ENCODE measurements around the gene AMELY.
"Not testable (repeated sequence)": the region's sequence is repeated elsewhere in the genome, so short reads cannot be mapped to it uniquely, and the experiment has no call there.

AMELY gene

DNA sequence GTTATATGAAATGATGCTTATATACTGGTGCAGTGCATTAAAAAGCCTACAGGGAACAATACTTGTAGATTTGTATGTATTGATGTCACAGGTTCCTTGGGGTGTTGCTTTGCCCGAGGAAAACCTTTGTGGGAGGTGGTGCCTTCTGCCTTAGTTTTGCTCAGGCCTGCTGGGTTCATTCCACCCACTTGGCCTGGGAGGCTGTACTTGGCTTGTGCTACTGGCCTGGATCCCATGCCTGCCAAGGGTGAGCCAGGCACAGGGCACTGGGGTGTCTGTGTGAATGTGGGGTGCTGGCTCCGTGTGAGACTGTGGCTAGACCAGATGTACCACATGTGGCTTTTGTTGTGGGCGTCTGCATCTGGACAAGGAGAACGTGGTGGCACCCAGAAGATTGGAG, 16.7 kb upstream of the AMELY start:
- Histone ChIP-seq H3K27ac (no peak overlapping the region), H3K4me3 (no peak overlapping the region)
- DNase-seq (ENCODE audit: low spot score), result no peak
- no peak for TF ChIP-seq CTCF (IDR thresholded peaks at IDR 0.05)

DNA sequence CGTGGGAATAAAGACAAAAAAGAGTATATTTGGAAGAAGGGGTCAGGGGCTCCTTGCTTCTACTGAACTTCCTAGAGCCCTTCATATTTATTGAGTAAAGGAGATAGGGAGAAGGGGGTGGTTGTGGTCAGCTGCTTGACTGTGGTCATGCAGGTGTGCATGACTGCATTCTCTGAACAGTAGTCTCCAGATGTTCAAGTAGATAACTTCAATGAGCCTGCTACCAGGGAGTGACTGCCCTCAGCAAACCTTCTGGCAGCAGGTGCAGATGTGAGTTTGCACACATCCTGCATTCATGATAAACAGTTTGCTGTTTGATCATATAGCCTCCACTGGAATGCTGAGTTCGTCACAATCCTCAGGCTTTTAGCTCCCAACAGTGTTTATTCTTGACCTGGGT, 9.5 kb upstream of the AMELY start:
- no peak overlapping the region for H3K27ac ChIP-seq
- no peak for DNase-seq (ENCODE audit: low spot score)
- TF ChIP-seq CTCF (IDR thresholded peaks at IDR 0.05), result no peak

GRCh38 chrY:6913362-6913761, 1.8 kb upstream of the AMELY start:
- TF ChIP-seq CTCF (IDR thresholded peaks at IDR 0.05), result no peak
- Histone ChIP-seq H3K27ac (no peak overlapping the region), H3K4me3 (no peak overlapping the region)
- DNase-seq (ENCODE audit: low spot score), result no peak

More for the DNA sequence above, 9.5 kb upstream of the AMELY start:
- no peak overlapping the region for H3K4me3 ChIP-seq

- TF ChIP-seq CTCF (IDR thresholded peaks at IDR 0.05), result no peak
- Histone ChIP-seq H3K4me3 (no peak within 1 kb of the TSS), H3K27ac (no peak within 1 kb of the TSS)
- no peak for DNase-seq (ENCODE audit: low spot score)
Observed at GRCh38 chrY:6910372-6911252, 940 bp downstream of the AMELY start, which contains the start of gene TBL1Y. Gene TBL1Y, plus strand, starts transcription at chrY:6910697. Its CDS starts 114,388 bp downstream, at chrY:7025085.

DNA sequence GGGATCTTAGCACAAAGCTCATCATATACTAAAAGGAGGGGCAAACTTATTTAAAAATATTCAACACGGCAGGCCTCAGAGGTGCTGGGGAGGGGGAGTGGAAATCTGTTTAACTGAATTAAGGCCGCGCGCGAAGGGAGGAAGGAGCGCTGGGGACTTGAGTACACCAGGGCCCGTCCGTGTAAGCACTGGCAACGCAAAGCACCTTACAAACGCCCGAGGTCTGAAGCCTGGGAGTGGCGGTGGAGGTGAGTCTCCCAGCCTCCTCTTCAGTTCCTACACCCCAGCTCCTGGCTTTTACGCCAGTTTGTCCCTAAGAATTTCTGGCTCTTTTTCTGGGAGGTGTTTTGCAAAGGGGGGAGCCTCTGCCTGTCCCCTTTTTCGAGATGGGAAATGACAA, 1.7 kb downstream of the AMELY start:
- Histone ChIP-seq H3K27ac (no peak overlapping the region), H3K4me3 (no peak overlapping the region)
- DNase-seq (ENCODE audit: low spot score), result no peak
- no peak for TF ChIP-seq CTCF (IDR thresholded peaks at IDR 0.05)

DNA sequence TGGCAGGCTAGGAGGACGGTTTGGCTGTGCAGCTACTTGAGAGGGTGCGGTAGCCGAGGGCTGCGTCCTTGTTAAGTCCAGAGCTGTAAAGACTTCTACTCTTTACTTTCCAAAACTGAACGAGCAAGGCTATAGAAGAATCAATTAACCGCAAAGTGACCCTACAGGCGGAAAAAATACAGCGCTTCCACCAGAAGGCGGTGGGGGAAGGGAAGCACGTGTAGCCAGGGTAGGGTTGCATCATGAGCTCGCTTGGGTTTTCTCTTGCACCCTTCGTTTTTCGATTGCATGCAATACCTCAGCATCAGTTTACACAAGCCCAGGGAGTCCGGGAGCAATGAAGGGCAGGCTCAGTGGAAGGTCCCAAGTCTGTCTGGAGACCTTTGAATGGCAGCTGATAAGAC, 2.4 kb downstream of the AMELY start:
- Histone ChIP-seq H3K4me3 (no peak overlapping the region), H3K27ac (no peak overlapping the region)
- no peak for DNase-seq (ENCODE audit: low spot score)
- no peak for TF ChIP-seq CTCF (IDR thresholded peaks at IDR 0.05)

DNA sequence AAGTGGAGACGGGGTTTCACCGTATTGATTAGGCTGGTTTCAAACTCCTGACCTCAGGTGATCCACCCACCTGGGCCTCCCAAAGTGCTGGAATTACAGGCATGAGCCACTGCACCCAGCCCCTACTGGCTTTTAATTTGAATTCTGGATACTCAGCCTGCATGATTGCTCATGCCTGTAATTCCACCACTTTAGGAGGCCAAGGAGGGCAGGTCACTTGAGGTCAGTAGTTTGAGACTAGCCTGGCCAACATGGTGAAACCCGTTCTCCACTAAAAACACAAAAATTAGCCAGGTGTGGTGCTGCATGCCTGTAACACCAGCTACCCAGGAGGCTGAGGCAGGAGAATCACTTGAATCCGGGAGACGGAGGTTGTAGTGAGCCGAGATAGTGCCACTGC, 3.5 kb downstream of the AMELY start:
- not testable (repeated sequence) for H3K27ac ChIP-seq; H3K4me3 ChIP-seq; DNase-seq (ENCODE audit: low spot score)

Data from coronary artery (tissue), 2 donors.